RPMI7951 (cell line): ENCODE results near the gene NAT16. TPM values are rescaled to one million over a fixed set of nuclear protein-coding genes. Genes with fewer than 3 reads are reported as not detected.
"Not testable (repeated sequence)": the region's sequence is repeated elsewhere in the genome, so short reads cannot be mapped to it uniquely, and the experiment has no call there.

Source experiments
- DNase-seq: peaks from one replicate; pipeline ENCODE4 v3.0.0-alpha.2; 2012; ENCODE audit warnings: low read depth
- total RNA-seq: library from RNA; depleted of rRNA; stranded (reverse); fragments of >200 nt; shearing (Covaris generic); gene quantifications from 2 replicates; pipeline ENCODE4 v1.2.3, GENCODE V29; 2014

Gene NAT16
- total RNA-seq, 1 experiment from 2014 or later = not detected

GRCh38 chr7:101159696-101160674, 20.1 kb downstream of the NAT16 start:
- DNase-seq = no peak

- no peak for DNase-seq
These were observed 23.1 kb downstream of the NAT16 start for GRCh38 chr7:101156866-101157589.

- DNase-seq = no peak
These were observed 23.8 kb downstream of the NAT16 start for GRCh38 chr7:101156277-101156676.

- DNase-seq = no peak
These were observed 24.8 kb downstream of the NAT16 start for GRCh38 chr7:101155303-101155702.

- no peak for DNase-seq
These were observed 25.4 kb downstream of the NAT16 start for GRCh38 chr7:101154693-101155102.

GRCh38 chr7:101153969-101154692, 26.0 kb downstream of the NAT16 start, which contains the start of gene AP1S1:
AP1S1 (plus strand) TSS chr7:101154476; CDS start chr7:101154515, 39 bp downstream.
- peak; percentile 93 for DNase-seq

- no peak for DNase-seq
These were observed 28.0 kb downstream of the NAT16 start for GRCh38 chr7:101151908-101152651.

GRCh38 chr7:101140746-101141382, 39.2 kb downstream of the NAT16 start:
- DNase-seq = no peak

GRCh38 chr7:101140339-101140699, 39.8 kb downstream of the NAT16 start:
- no peak for DNase-seq

- DNase-seq = peak; percentile 98
These were observed 41.8 kb downstream of the NAT16 start for GRCh38 chr7:101138213-101138870.

GRCh38 chr7:101137651-101138212, 42.4 kb downstream of the NAT16 start:
- DNase-seq = no peak

GRCh38 chr7:101134399-101134980, 45.6 kb downstream of the NAT16 start:
- DNase-seq = no peak

GRCh38 chr7:101133621-101134398, 46.3 kb downstream of the NAT16 start:
- no peak for DNase-seq

- DNase-seq = not testable (repeated sequence)
These were observed 47.2 kb downstream of the NAT16 start for GRCh38 chr7:101132626-101133600.

GRCh38 chr7:101129603-101130117, 50.4 kb downstream of the NAT16 start:
- no peak for DNase-seq

GRCh38 chr7:101128040-101128834, 51.9 kb downstream of the NAT16 start:
- no peak for DNase-seq
